OCI-LY7 (cell line): Measurements from ENCODE around the gene YY1.
A peak's percentile ranks its signal among the peaks of the same experiment; 100 is the strongest.

Experiments
- CTCF ChIP-seq: fragments of 200-600 bp; sonication (generic); conservative IDR thresholded peaks from 2 replicates; pipeline ENCODE4 v1.5.1; 2014; ENCODE audit warnings: mild to moderate bottlenecking, antibody characterized with exemption, low read length, moderate library complexity, mixed read lengths
- EZH2phosphoT487 ChIP-seq: fragments of 200-600 bp; sonication (generic); IDR thresholded peaks from 2 replicates; pipeline ENCODE4 v1.6.1; 2018; ENCODE audit warnings: low read depth, borderline replicate concordance, mild to moderate bottlenecking, mixed run types, antibody characterized with exemption, low read length, moderate library complexity, mixed read lengths

- TF ChIP-seq CTCF: peak; percentile 84
- no peak for TF ChIP-seq EZH2phosphoT487
These were observed 46.3 kb downstream of the YY1 start for GRCh38 chr14:100285021-100285912.
